Loucy (cell line): ENCODE results near the gene CSPG4.

Source experiments
- H2AFZ ChIP-seq: fragments of 200-600 bp; sonication (generic); 2 replicates; pipeline ENCODE4 v1.6.0; 2016; ENCODE audit warnings: antibody characterized with exemption, mild to moderate bottlenecking, low read length, moderate library complexity
- H3F3A ChIP-seq: fragments of 200-600 bp; 2 replicates; pipeline ENCODE4 v1.6.0; 2016; ENCODE audit warnings: antibody characterized with exemption, low read depth, mild to moderate bottlenecking
- H3K27me3 ChIP-seq: fragments of 200-600 bp; sonication (generic); 2 replicates; pipeline ENCODE4 v1.6.1; 2014; ENCODE audit warnings: low read length, mild to moderate bottlenecking; ENCODE audit not compliant: insufficient read depth, poor library complexity, severe bottlenecking
- H3K36me3 ChIP-seq: fragments of 200-600 bp; sonication (generic); 2 replicates; pipeline ENCODE4 v1.6.1; 2016; ENCODE audit warnings: low read length; ENCODE audit not compliant: insufficient read depth
- H3K4me1 ChIP-seq: fragments of 200-600 bp; sonication (generic); 2 replicates; pipeline ENCODE4 v1.5.1; 2014; ENCODE audit warnings: low read length, mild to moderate bottlenecking; ENCODE audit not compliant: insufficient read depth, poor library complexity, severe bottlenecking
- H3K4me2 ChIP-seq: fragments of 200-600 bp; sonication (generic); 2 replicates; pipeline ENCODE4 v1.6.0; 2014; ENCODE audit warnings: antibody characterized with exemption, low read length, low read depth, mild to moderate bottlenecking; ENCODE audit not compliant: poor library complexity, severe bottlenecking
- H3K4me3 ChIP-seq: fragments of 200-600 bp; sonication (generic); 2 replicates; pipeline ENCODE4 v1.5.1; 2014; ENCODE audit warnings: low read length, mild to moderate bottlenecking, mixed read lengths; ENCODE audit not compliant: poor library complexity, severe bottlenecking
- H3K79me2 ChIP-seq: fragments of 200-600 bp; sonication (generic); 2 replicates; pipeline ENCODE4 v1.6.1; 2014; ENCODE audit warnings: low read length; ENCODE audit not compliant: insufficient read depth
- H3K9ac ChIP-seq: fragments of 200-600 bp; sonication (generic); 2 replicates; pipeline ENCODE4 v1.6.0; 2014; ENCODE audit warnings: mild to moderate bottlenecking, low read depth, low read length, moderate library complexity; ENCODE audit not compliant: poor library complexity, severe bottlenecking
- H3K9me2 ChIP-seq: fragments of 200-600 bp; sonication (generic); replicated peaks from 2 replicates; pipeline ENCODE4 v1.6.1; 2016; ENCODE audit warnings: low read depth, low read length, mixed read lengths
- H3K9me3 ChIP-seq: fragments of 200-600 bp; sonication (generic); 2 replicates; pipeline ENCODE4 v1.6.1; 2014; ENCODE audit warnings: mild to moderate bottlenecking, antibody characterized with exemption, low read length, low read depth; ENCODE audit not compliant: insufficient read depth
- H4K20me1 ChIP-seq: fragments of 200-600 bp; sonication (generic); 2 replicates; pipeline ENCODE4 v1.6.0; 2014; ENCODE audit warnings: antibody characterized with exemption, low read length, mild to moderate bottlenecking; ENCODE audit not compliant: insufficient read depth, poor library complexity, severe bottlenecking
- CTCF ChIP-seq: fragments of 200-600 bp; sonication (generic); conservative IDR thresholded peaks from 2 replicates; pipeline ENCODE4 v1.5.1; 2014; ENCODE audit warnings: mild to moderate bottlenecking, antibody characterized with exemption, low read length
- EZH2phosphoT487 ChIP-seq: fragments of 200-600 bp; IDR thresholded peaks from 2 replicates; pipeline ENCODE4 v1.6.1; 2018; ENCODE audit warnings: antibody characterized with exemption, mild to moderate bottlenecking, moderate library complexity, borderline replicate concordance

Gene CSPG4

GRCh38 chr15:75677465-75678323 is 35.0 kb downstream of the CSPG4 start:
- Histone ChIP-seq H3K27me3 (no peaks in the 10 kb centered on the region), H3K79me2 (no peaks in the 10 kb centered on the region), H3K9ac (no peak overlapping the region), H3K4me3 (no peak overlapping the region), H3F3A (no peaks in the 10 kb centered on the region), H3K9me2 (no peaks in the 10 kb centered on the region), H3K9me3 (no peaks in the 10 kb centered on the region), H2AFZ (no peak overlapping the region), H3K4me1 (no peaks in the 10 kb centered on the region), H3K36me3 (no peaks in the 10 kb centered on the region), H3K4me2 (no peak overlapping the region), H4K20me1 (no peaks in the 10 kb centered on the region)
- TF ChIP-seq EZH2phosphoT487 (no peak), CTCF (no peak)

GRCh38 chr15:75676688-75677464 is 35.8 kb downstream of the CSPG4 start:
- Histone ChIP-seq H3K4me1 (no peaks in the 10 kb centered on the region), H3K9me2 (no peaks in the 10 kb centered on the region), H3K9ac (no peak overlapping the region), H3K27me3 (no peaks in the 10 kb centered on the region), H3K79me2 (no peaks in the 10 kb centered on the region), H4K20me1 (no peaks in the 10 kb centered on the region), H2AFZ (no peak overlapping the region), H3K4me2 (no peak overlapping the region), H3K9me3 (no peaks in the 10 kb centered on the region), H3K36me3 (no peaks in the 10 kb centered on the region), H3F3A (no peaks in the 10 kb centered on the region), H3K4me3 (no peak overlapping the region)
- TF ChIP-seq CTCF: no peak

- H3K36me3 ChIP-seq: no peaks in the 10 kb centered on the region
- no peaks in the 10 kb centered on the region for H3F3A ChIP-seq
- TF ChIP-seq CTCF (no peak), EZH2phosphoT487 (no peak)
- H3K9ac ChIP-seq: no peak overlapping the region
- no peaks in the 10 kb centered on the region for H3K27me3 ChIP-seq
- H3K4me3 ChIP-seq: no peak overlapping the region
- H3K9me3 ChIP-seq: no peaks in the 10 kb centered on the region
- no peak overlapping the region for H2AFZ ChIP-seq
- H3K9me2 ChIP-seq: no peaks in the 10 kb centered on the region
- no peaks in the 10 kb centered on the region for H3K4me1 ChIP-seq
- no peaks in the 10 kb centered on the region for H3K79me2 ChIP-seq
- no peak overlapping the region for H3K4me2 ChIP-seq
- H4K20me1 ChIP-seq: no peaks in the 10 kb centered on the region
Measured at GRCh38 chr15:75675579-75676404, 36.9 kb downstream of the CSPG4 start.
